H1 (cell line): ENCODE measurements around the gene PPP2R5B. TPM values are rescaled to one million over a fixed set of nuclear protein-coding genes. Genes with fewer than 3 reads are reported as not detected.

Source experiments
- CTCF ChIA-PET: fragments of 300-600 bp; sonication (Branson Sonifier 250); formaldehyde crosslinking; loops from one replicate; lab custom pipeline; 2021; ENCODE audit not compliant: partially characterized antibody; lab: Charles Lee
- POLR2A ChIA-PET: fragments of 300-600 bp; sonication (Branson Sonifier 250); formaldehyde crosslinking; loops from one replicate; lab custom pipeline; 2021; ENCODE audit warnings: inconsistent platforms; ENCODE audit not compliant: partially characterized antibody; lab: Charles Lee
- DNase-seq, 2 experiments: peaks; one replicate each; pipeline versions ENCODE4 v3.0.0 to v3.0.0-alpha.2; 2010 to 2022; ENCODE audit warnings: low spot score in 2 of 2, low read depth in 1 of 2, mixed read lengths in 1 of 2
- FAIRE-seq: peaks from 2 replicates; lab custom pipeline; 2011; peaks lifted over from hg19 to GRCh38; lab: Jason Lieb, UNC
- H2AFZ ChIP-seq: 2 replicates; pipeline ENCODE4 v1.8.1; 2012; ENCODE audit warnings: low read length, inconsistent platforms
- H2AK5ac ChIP-seq: 2 replicates; pipeline ENCODE4 v1.6.1; 2013; ENCODE audit warnings: low read depth, low read length
- H2BK120ac ChIP-seq: replicated peaks from 2 replicates; pipeline ENCODE3; 2013; ENCODE audit warnings: low read depth, low read length, inconsistent platforms
- H2BK12ac ChIP-seq: 2 replicates; pipeline ENCODE4 v1.6.1; 2013; ENCODE audit warnings: low read depth, low read length
- H2BK15ac ChIP-seq: 2 replicates; pipeline ENCODE4 v1.6.1; 2013; ENCODE audit warnings: low read length
- H2BK20ac ChIP-seq: 2 replicates; pipeline ENCODE4 v1.6.1; 2013; ENCODE audit warnings: low read length
- H2BK5ac ChIP-seq: 2 replicates; pipeline ENCODE4 v1.6.1; 2013; ENCODE audit warnings: low read depth, low read length
- H3K14ac ChIP-seq: 2 replicates; pipeline ENCODE4 v1.6.1; 2013; ENCODE audit warnings: inconsistent platforms; ENCODE audit not compliant: insufficient read length
- H3K18ac ChIP-seq: 2 replicates; pipeline ENCODE4 v1.6.1; 2013; ENCODE audit warnings: low read length; ENCODE audit errors: extremely low read depth
- H3K23ac ChIP-seq: 2 replicates; pipeline ENCODE4 v1.6.1; 2013; ENCODE audit warnings: inconsistent platforms; ENCODE audit not compliant: insufficient read length
- H3K23me2 ChIP-seq: 2 replicates; pipeline ENCODE4 v1.6.1; 2013; ENCODE audit warnings: low read depth, low read length
- H3K27ac ChIP-seq: 2 replicates; pipeline ENCODE4 v1.6.1; 2011; ENCODE audit warnings: low read depth, low read length, inconsistent platforms
- H3K27me3 ChIP-seq, 4 experiments: replicated peaks in 1 of 4; 1 replicate in 1 of 4; 2 replicates in 3 of 4; pipeline versions ENCODE4 v1.6.1 to v1.8.1; 2011 to 2013; ENCODE audit warnings: low read length in 3 of 4, mild to moderate bottlenecking in 3 of 4, inconsistent platforms in 2 of 4, mixed read lengths in 2 of 4, moderate library complexity in 1 of 4; ENCODE audit not compliant: control insufficient read depth in 3 of 4, insufficient read depth in 3 of 4; ENCODE audit errors: extremely low read depth in 1 of 4
- H3K36me3 ChIP-seq, 4 experiments: 2 replicates each; pipeline versions ENCODE4 v1.6.1 to v1.8.1; 2011 to 2013; ENCODE audit warnings: mild to moderate bottlenecking in 4 of 4, low read length in 3 of 4, moderate library complexity in 2 of 4, control low read depth in 1 of 4, inconsistent platforms in 1 of 4; ENCODE audit not compliant: insufficient read depth in 4 of 4, control insufficient read depth in 2 of 4
- H3K4ac ChIP-seq: replicated peaks from 2 replicates; pipeline ENCODE3; 2013; ENCODE audit warnings: low read length, low read depth, mixed read lengths, inconsistent platforms; ENCODE audit not compliant: insufficient read length
- H3K4me1 ChIP-seq, 4 experiments: replicated peaks in 1 of 4; 1 replicate in 1 of 4; 2 replicates in 3 of 4; pipeline versions ENCODE4 v1.6.1 to v1.8.1; 2011 to 2013; ENCODE audit warnings: low read length in 3 of 4, inconsistent platforms in 2 of 4, mixed read lengths in 1 of 4; ENCODE audit not compliant: insufficient read depth in 4 of 4, control insufficient read depth in 3 of 4
- H3K4me2 ChIP-seq, 2 experiments: 2 replicates each; pipeline versions ENCODE4 v1.6.1 to v1.8.1; 2011 to 2013; ENCODE audit warnings: low read depth in 2 of 2, low read length in 2 of 2, control low read depth in 1 of 2, inconsistent platforms in 1 of 2, mild to moderate bottlenecking in 1 of 2; ENCODE audit not compliant: insufficient read depth in 1 of 2
- H3K4me3 ChIP-seq, 4 experiments: fragments of 200-600, 300-600 bp in 1 of 4; sonication (generic), shearing (Covaris generic), sonication (Bioruptor Twin) in 1 of 4; 2 replicates each; pipeline versions ENCODE4 v1.5.1 to v1.8.1; 2011 to 2016; ENCODE audit warnings: low read length in 4 of 4, low read depth in 3 of 4, control low read depth in 2 of 4, inconsistent platforms in 2 of 4, mild to moderate bottlenecking in 2 of 4, mixed read lengths in 1 of 4, moderate library complexity in 1 of 4; ENCODE audit not compliant: insufficient read depth in 2 of 4; ENCODE audit errors: extremely low read depth in 1 of 4
- H3K56ac ChIP-seq: replicated peaks from 2 replicates; pipeline ENCODE3; 2013; ENCODE audit warnings: low read depth, mild to moderate bottlenecking, mixed read lengths, low read length, inconsistent platforms; ENCODE audit not compliant: insufficient read length
- H3K79me1 ChIP-seq: 2 replicates; pipeline ENCODE4 v1.6.1; 2013; ENCODE audit warnings: low read depth, low read length, control low read depth
- H3K79me2 ChIP-seq, 2 experiments: 2 replicates each; pipeline versions ENCODE4 v1.6.1 to v1.8.1; 2012 to 2013; ENCODE audit warnings: low read length in 2 of 2, mild to moderate bottlenecking in 2 of 2, inconsistent platforms in 1 of 2; ENCODE audit not compliant: insufficient read depth in 2 of 2, control insufficient read depth in 1 of 2
- H3K9ac ChIP-seq, 4 experiments: replicated peaks in 1 of 4; 1 replicate in 1 of 4; 2 replicates in 3 of 4; pipeline versions ENCODE4 v1.6.1 to v1.8.1; 2011 to 2013; ENCODE audit warnings: low read depth in 3 of 4, low read length in 3 of 4, control low read depth in 2 of 4, mild to moderate bottlenecking in 2 of 4, moderate library complexity in 2 of 4, inconsistent platforms in 1 of 4; ENCODE audit errors: extremely low read depth in 1 of 4
- H3K9me3 ChIP-seq, 2 experiments: 2 replicates each; pipeline versions ENCODE4 v1.6.1 to v1.8.1; 2012 to 2013; ENCODE audit warnings: mild to moderate bottlenecking in 2 of 2, moderate library complexity in 2 of 2, control low read depth in 1 of 2, inconsistent platforms in 1 of 2, low read depth in 1 of 2, low read length in 1 of 2, mixed read lengths in 1 of 2; ENCODE audit not compliant: insufficient read depth in 2 of 2
- H4K20me1 ChIP-seq, 2 experiments: replicated peaks in 1 of 2; 2 replicates each; pipeline versions ENCODE3 to v1.8.1; 2011 to 2013; ENCODE audit warnings: inconsistent platforms in 2 of 2, low read length in 2 of 2, mild to moderate bottlenecking in 1 of 2; ENCODE audit not compliant: insufficient read depth in 2 of 2, control insufficient read depth in 1 of 2
- H4K5ac ChIP-seq: 2 replicates; pipeline ENCODE4 v1.6.1; 2013; ENCODE audit warnings: low read length, low read depth, mixed read lengths, inconsistent platforms; ENCODE audit not compliant: insufficient read length
- H4K8ac ChIP-seq: 2 replicates; pipeline ENCODE4 v1.8.0; 2013; ENCODE audit warnings: mild to moderate bottlenecking, moderate library complexity, low read length, inconsistent platforms; ENCODE audit not compliant: insufficient read depth; ENCODE audit errors: extremely low read depth
- H4K91ac ChIP-seq: replicated peaks from 2 replicates; pipeline ENCODE3; 2013; ENCODE audit warnings: low read length, mixed read lengths, inconsistent platforms; ENCODE audit not compliant: insufficient read length
- ATF3 ChIP-seq: IDR thresholded peaks from 2 replicates; pipeline ENCODE4 v1.6.1; 2011; ENCODE audit warnings: low read depth, mild to moderate bottlenecking, low read length; ENCODE audit not compliant: insufficient read depth
- MAFK ChIP-seq: IDR thresholded peaks from 2 replicates; pipeline ENCODE4 v1.6.1; 2012; ENCODE audit warnings: low read depth, mild to moderate bottlenecking, improper control_type of control experiment, low read length
- MAX ChIP-seq: IDR thresholded peaks from 2 replicates; pipeline ENCODE4 v1.6.1; 2012; ENCODE audit warnings: inconsistent platforms
- RBBP5 ChIP-seq: IDR thresholded peaks from 2 replicates; pipeline ENCODE4 v1.7.1; 2012; ENCODE audit warnings: low read depth, mild to moderate bottlenecking, inconsistent platforms, low read length, moderate library complexity, borderline replicate concordance
- TAF7 ChIP-seq: optimal IDR thresholded peaks from 2 replicates; pipeline ENCODE3; 2011; ENCODE audit warnings: low read depth, mild to moderate bottlenecking, inconsistent platforms, low read length, moderate library complexity, borderline replicate concordance
- TBP ChIP-seq: IDR thresholded peaks from 2 replicates; pipeline ENCODE4 v1.6.1; 2011; ENCODE audit warnings: low read depth, low read length, improper control_type of control experiment
- TEAD4 ChIP-seq: IDR thresholded peaks from 2 replicates; pipeline ENCODE4 v1.6.1; 2012; ENCODE audit warnings: low read depth, low read length, inconsistent platforms, mixed read lengths
- WGBS, 2 experiments: shearing (Covaris generic) in 1 of 2; methylation state at CpG; one replicate each; pipeline versions ENCODE4 v1.1.6 to v1.1.7; 2013 to 2015; ENCODE audit warnings: low lambda C conversion rate in 2 of 2, mixed read lengths in 2 of 2, inconsistent platforms in 1 of 2, low coverage in 1 of 2, missing lambda C conversion rate in 1 of 2; ENCODE audit not compliant: insufficient replicate concordance in 2 of 2, insufficient coverage in 1 of 2, insufficient read length in 1 of 2; ENCODE audit errors: extremely low coverage in 1 of 2, missing lambda C conversion rate in 1 of 2; 5-methylcytosine and 5-hydroxymethylcytosine counted together
- polyA plus RNA-seq, 7 experiments: library from polyadenylated mRNA; depleted of rRNA in 3 of 7; stranded (reverse) in 5 of 7; unstranded in 2 of 7; fragments of >200 nt in 5 of 7; fragments of 200-250 nt in 2 of 7; gene quantifications; 1 replicate in 5 of 7; 2 replicates in 1 of 7; 4 replicates in 1 of 7; pipeline versions ENCODE4 v1.2.1 to v1.2.3, GENCODE V29; 2011 to 2013; ENCODE audit warnings: missing spikeins in 2 of 7, mixed read lengths in 2 of 7
- total RNA-seq: library from RNA; stranded (reverse); fragmentation: NEBNext Ultra II Directional; extraction: Animal tissue kit (Norgen Biotek cat#: 25700); gene quantifications from 2 replicates; pipeline ENCODE4 v1.2.1, GENCODE V29; 2021
- TF ChIP-seq, protein P1 (sequence below): IDR thresholded peaks from 2 replicates; pipeline ENCODE4 v1.6.1; 2012; ENCODE audit warnings: inconsistent platforms

The PPP2R5B gene
- total and polyA plus RNA-seq, 2 of the 8 experiments (the other 6 are each of a cell fraction or from before 2014, with no cell fraction given): 4.9 to 5.1 TPM

GRCh38 chr11:64916775-64917662, 7.5 kb upstream of the PPP2R5B start, which contains the start of gene ATG2A:
Gene ATG2A, minus strand, starts transcription at chr11:64917209. Its CDS starts 74 bp downstream, at chr11:64917135.
- no peaks in the 10 kb centered on the region for H3K9me3 ChIP-seq
- H3K4ac ChIP-seq: peak within 1 kb of the TSS; percentile 57
- H3K9ac ChIP-seq: peak within 1 kb of the TSS; percentile 82 to 98 (median 89)
- H2AK5ac ChIP-seq: peak within 1 kb of the TSS; percentile 49; the same call in 1 of the 2 replicates
- peak within 1 kb of the TSS; percentile 5; the same call in 1 of the 2 replicates for H2BK12ac ChIP-seq
- H3K23ac ChIP-seq: no peak within 1 kb of the TSS
- peak; percentile 99 for FAIRE-seq
- no peak within 1 kb of the TSS for H3K56ac ChIP-seq
- H2BK5ac ChIP-seq: peak within 1 kb of the TSS; percentile 41
- no peak within 1 kb of the TSS for H2BK15ac ChIP-seq
- no peaks in the 10 kb centered on the region for H3K79me2 ChIP-seq
- H3K14ac ChIP-seq: no peak within 1 kb of the TSS
- H3K27ac ChIP-seq: peak within 1 kb of the TSS; percentile 45
- peak; percentile 97 to 98 for DNase-seq
- ChIA-PET CTCF (interaction anchor here (1.1 to 6.1 kb wide), 8 partner anchors 11 to 97 kb away, joined by 5 to 37 read pairs (median 8); partner anchors contain the start of genes ARL2, BATF2 and GPHA2), POLR2A (interaction anchor here (1.0 to 1.5 kb wide), 6 partner anchors 7 to 55 kb away, joined by 3 to 6 read pairs (median 3); partner anchors contain the start of genes MAJIN and PPP2R5B)
- no peak within 1 kb of the TSS for H2BK20ac ChIP-seq
- WGBS, 2 experiments: 1% methylated on average over 52 of the region's 57 CpGs; no CpG with 5 or more reads in 1 of the 2 experiments
- H2AFZ ChIP-seq: peak within 1 kb of the TSS; percentile 38; the same call in 1 of the 2 replicates
- peak within 1 kb of the TSS; percentile 88 to 98 for H3K4me2 ChIP-seq
- H3K79me1 ChIP-seq: 0 out of 2 replicates have a peak, but pooled peaks cover 3% of the 10 kb centered on the region
- H4K91ac ChIP-seq: no peak within 1 kb of the TSS
- peaks cover 13% of the 10 kb centered on the region for H3K23me2 ChIP-seq
- H4K8ac ChIP-seq: peak within 1 kb of the TSS; percentile 88; the same call in 1 of the 2 replicates
- peaks cover 0 to 3% (median 0%) of the 10 kb centered on the region in 4 experiments; a peak in 3 of 8 replicates for H3K36me3 ChIP-seq
- H3K27me3 ChIP-seq: no peaks in the 10 kb centered on the region
- peak within 1 kb of the TSS; percentile 37 for H2BK120ac ChIP-seq
- peak within 1 kb of the TSS; percentile 65 for H4K5ac ChIP-seq
- H4K20me1 ChIP-seq: peaks cover 0 to 2% of the 10 kb centered on the region in 2 experiments
- H3K4me1 ChIP-seq: peaks cover 0 to 11% (median 4%) of the 10 kb centered on the region in 4 experiments; a peak in 5 of 7 replicates
- 0 out of 2 replicates have a peak within 1 kb of the TSS, but pooled peaks have one; percentile 81 for H3K18ac ChIP-seq
- H3K4me3 ChIP-seq: peak within 1 kb of the TSS; percentile 74 to 97 (median 93)
- TF ChIP-seq RBBP5 (no peak), TBP (peak; percentile 77), MAFK (no peak), MAX (peak; percentile 45; the same call in 1 of the 2 replicates), ATF3 (no peak), TEAD4 (no peak), TAF7 (no peak)
- TF ChIP-seq, protein P1, sequence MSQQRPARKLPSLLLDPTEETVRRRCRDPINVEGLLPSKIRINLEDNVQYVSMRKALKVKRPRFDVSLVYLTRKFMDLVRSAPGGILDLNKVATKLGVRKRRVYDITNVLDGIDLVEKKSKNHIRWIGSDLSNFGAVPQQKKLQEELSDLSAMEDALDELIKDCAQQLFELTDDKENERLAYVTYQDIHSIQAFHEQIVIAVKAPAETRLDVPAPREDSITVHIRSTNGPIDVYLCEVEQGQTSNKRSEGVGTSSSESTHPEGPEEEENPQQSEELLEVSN: 0 out of 2 replicates have a peak, but pooled peaks have one; percentile 24
